Osteoblast (primary cell): ENCODE data around the gene TULP4. TPM values are rescaled to one million over a fixed set of nuclear protein-coding genes. Genes with fewer than 3 reads are reported as not detected.

Experiments
- DNase-seq: peaks from one replicate; pipeline ENCODE4 v3.0.0; 2011; ENCODE audit warnings: low spot score, mixed read lengths; ENCODE audit not compliant: insufficient read length; ENCODE audit errors: missing footprints
- H2AFZ ChIP-seq: 2 replicates; pipeline ENCODE4 v1.6.0; 2011; ENCODE audit warnings: mild to moderate bottlenecking, low read length
- H3K27ac ChIP-seq: 2 replicates; pipeline ENCODE4 v1.5.1; 2011; ENCODE audit warnings: mild to moderate bottlenecking, low read depth, low read length, moderate library complexity
- H3K27me3 ChIP-seq: 2 replicates; pipeline ENCODE4 v1.6.0; 2012; ENCODE audit warnings: mild to moderate bottlenecking, control low read depth, inconsistent platforms, low read length, moderate library complexity; ENCODE audit not compliant: insufficient read depth
- H3K36me3 ChIP-seq: 2 replicates; pipeline ENCODE4 v1.5.1; 2011; ENCODE audit warnings: mild to moderate bottlenecking, low read length, control low read depth, moderate library complexity; ENCODE audit not compliant: insufficient read depth
- H3K4me1 ChIP-seq: 2 replicates; pipeline ENCODE4 v1.5.1; 2011; ENCODE audit warnings: mild to moderate bottlenecking, low read length, control low read depth, moderate library complexity; ENCODE audit not compliant: insufficient read depth
- H3K4me2 ChIP-seq: 2 replicates; pipeline ENCODE4 v1.6.0; 2011; ENCODE audit warnings: mild to moderate bottlenecking, low read length; ENCODE audit not compliant: insufficient read depth
- H3K4me3 ChIP-seq: fragments of 200-600 bp; sonication (generic); 3 replicates; pipeline ENCODE4 v1.5.1; 2012; ENCODE audit warnings: mild to moderate bottlenecking, low read length, inconsistent platforms; ENCODE audit not compliant: insufficient read depth
- H3K79me2 ChIP-seq: 2 replicates; pipeline ENCODE4 v1.6.0; 2012; ENCODE audit warnings: mild to moderate bottlenecking, low read length, control low read depth, inconsistent platforms; ENCODE audit not compliant: insufficient read depth
- H3K9me3 ChIP-seq: 2 replicates; pipeline ENCODE4 v1.5.1; 2011; ENCODE audit warnings: low read depth, low read length, control low read depth
- H4K20me1 ChIP-seq: 2 replicates; pipeline ENCODE4 v1.6.0; 2012; ENCODE audit warnings: mild to moderate bottlenecking, low read length, control low read depth; ENCODE audit not compliant: insufficient read depth
- total RNA-seq: library from RNA; depleted of rRNA; stranded (reverse); fragments of >200 nt; gene quantifications from 2 replicates; pipeline ENCODE4 v1.2.3, GENCODE V29; 2012
- TF ChIP-seq, protein P1 (sequence below): IDR thresholded peaks from 2 replicates; pipeline ENCODE4 v1.5.1; 2011; ENCODE audit warnings: mild to moderate bottlenecking, low read depth, low read length, moderate library complexity; ENCODE audit errors: extremely low read depth

TULP4 gene
- total RNA-seq, 1 donor, result 172 TPM

GRCh38 chr6:158408013-158408412 is 95.7 kb downstream of the TULP4 start:
- Histone ChIP-seq H4K20me1 (peaks cover 7% of the 10 kb centered on the region), H2AFZ (no peak overlapping the region), H3K4me2 (no peak overlapping the region), H3K27ac (peak overlapping the region; percentile 48), H3K4me1 (peaks cover 23% of the 10 kb centered on the region), H3K79me2 (peaks cover 26% of the 10 kb centered on the region), H3K4me3 (no peak overlapping the region), H3K27me3 (no peaks in the 10 kb centered on the region), H3K36me3 (no peaks in the 10 kb centered on the region), H3K9me3 (no peaks in the 10 kb centered on the region)
- TF ChIP-seq, protein P1, sequence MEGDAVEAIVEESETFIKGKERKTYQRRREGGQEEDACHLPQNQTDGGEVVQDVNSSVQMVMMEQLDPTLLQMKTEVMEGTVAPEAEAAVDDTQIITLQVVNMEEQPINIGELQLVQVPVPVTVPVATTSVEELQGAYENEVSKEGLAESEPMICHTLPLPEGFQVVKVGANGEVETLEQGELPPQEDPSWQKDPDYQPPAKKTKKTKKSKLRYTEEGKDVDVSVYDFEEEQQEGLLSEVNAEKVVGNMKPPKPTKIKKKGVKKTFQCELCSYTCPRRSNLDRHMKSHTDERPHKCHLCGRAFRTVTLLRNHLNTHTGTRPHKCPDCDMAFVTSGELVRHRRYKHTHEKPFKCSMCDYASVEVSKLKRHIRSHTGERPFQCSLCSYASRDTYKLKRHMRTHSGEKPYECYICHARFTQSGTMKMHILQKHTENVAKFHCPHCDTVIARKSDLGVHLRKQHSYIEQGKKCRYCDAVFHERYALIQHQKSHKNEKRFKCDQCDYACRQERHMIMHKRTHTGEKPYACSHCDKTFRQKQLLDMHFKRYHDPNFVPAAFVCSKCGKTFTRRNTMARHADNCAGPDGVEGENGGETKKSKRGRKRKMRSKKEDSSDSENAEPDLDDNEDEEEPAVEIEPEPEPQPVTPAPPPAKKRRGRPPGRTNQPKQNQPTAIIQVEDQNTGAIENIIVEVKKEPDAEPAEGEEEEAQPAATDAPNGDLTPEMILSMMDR, result no peak
- DNase-seq, result no peak

DNA sequence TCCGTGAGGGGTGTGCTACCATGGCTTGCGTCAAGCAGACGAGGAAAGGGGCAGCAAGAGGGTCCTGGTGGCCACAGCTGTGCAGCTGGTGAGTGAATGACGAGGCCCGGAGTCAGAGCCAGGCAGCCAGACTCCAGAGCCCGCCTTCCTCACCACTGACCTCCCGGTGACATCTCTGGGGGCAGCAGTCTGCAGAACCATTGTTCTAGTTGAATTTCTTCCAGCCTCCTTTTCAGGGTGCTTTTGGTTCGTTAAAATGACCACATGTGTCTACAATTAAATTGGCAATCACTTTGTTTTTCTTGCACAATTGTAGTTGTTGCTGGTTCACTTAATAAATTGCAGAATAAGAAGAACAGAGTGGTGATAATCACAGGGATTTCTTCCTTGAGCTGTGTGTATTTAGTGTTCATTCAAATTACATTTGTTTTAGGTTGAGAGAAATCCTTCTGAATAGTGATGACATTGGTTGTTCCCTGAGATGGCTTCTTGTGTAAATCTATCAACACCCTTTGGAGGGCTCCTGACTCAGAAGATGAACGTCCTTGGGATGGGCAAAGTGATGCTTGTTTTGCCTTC is 96.4 kb downstream of the TULP4 start:
- Histone ChIP-seq H2AFZ (no peak overlapping the region), H3K4me3 (no peak overlapping the region), H3K36me3 (no peaks in the 10 kb centered on the region), H3K4me1 (peaks cover 23% of the 10 kb centered on the region), H3K4me2 (peak overlapping the region; percentile 23), H3K79me2 (peaks cover 23% of the 10 kb centered on the region), H3K9me3 (no peaks in the 10 kb centered on the region), H4K20me1 (peaks cover 7% of the 10 kb centered on the region), H3K27ac (peak overlapping the region; percentile 48), H3K27me3 (no peaks in the 10 kb centered on the region)
- TF ChIP-seq, protein P1, result no peak
- DNase-seq, result peak; percentile 75

DNA sequence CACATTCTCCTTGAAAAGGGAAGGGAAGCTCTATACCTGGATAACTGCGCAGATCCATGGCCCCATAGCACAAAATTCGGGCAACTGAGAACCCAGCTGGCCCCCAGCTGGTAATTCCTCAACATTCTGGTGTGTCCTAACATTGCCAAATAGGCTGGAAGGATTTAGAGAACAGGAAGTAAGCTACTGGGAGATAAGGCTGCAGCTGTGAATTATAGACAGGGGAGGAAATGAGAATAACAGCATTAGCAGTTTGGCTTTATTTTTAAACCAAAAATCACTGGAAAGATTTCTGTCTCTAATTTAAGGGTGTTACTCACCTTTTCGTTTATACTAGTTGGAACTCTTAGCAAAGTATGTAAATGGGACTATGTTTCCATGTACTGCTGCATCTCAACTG is 97.2 kb downstream of the TULP4 start:
- peaks cover 21% of the 10 kb centered on the region for H3K79me2 ChIP-seq
- DNase-seq, result no peak
- H4K20me1 ChIP-seq, result peaks cover 7% of the 10 kb centered on the region
- no peak overlapping the region for H3K4me2 ChIP-seq
- H3K4me3 ChIP-seq, result no peak overlapping the region
- H3K9me3 ChIP-seq, result no peaks in the 10 kb centered on the region
- no peaks in the 10 kb centered on the region for H3K27me3 ChIP-seq
- no peak overlapping the region for H2AFZ ChIP-seq
- TF ChIP-seq, protein P1, result no peak
- no peaks in the 10 kb centered on the region for H3K36me3 ChIP-seq
- peaks cover 23% of the 10 kb centered on the region for H3K4me1 ChIP-seq
- H3K27ac ChIP-seq, result peak overlapping the region; percentile 48

- Histone ChIP-seq H3K4me3 (no peak overlapping the region), H3K27me3 (no peaks in the 10 kb centered on the region), H3K4me1 (peaks cover 19% of the 10 kb centered on the region), H3K9me3 (no peaks in the 10 kb centered on the region), H4K20me1 (peaks cover 7% of the 10 kb centered on the region), H3K79me2 (peaks cover 21% of the 10 kb centered on the region), H2AFZ (no peak overlapping the region), H3K27ac (no peak overlapping the region), H3K4me2 (no peak overlapping the region), H3K36me3 (no peaks in the 10 kb centered on the region)
- DNase-seq, result no peak
- TF ChIP-seq, protein P1, result no peak
These were observed 98.5 kb downstream of the TULP4 start for GRCh38 chr6:158410784-158411183.
